HG03571 (cell line): ENCODE results near the gene TP53I3.
A peak's percentile ranks its signal among the peaks of the same experiment; 100 is the strongest.
"Not testable (repeated sequence)": the region's sequence is repeated elsewhere in the genome, so short reads cannot be mapped to it uniquely, and the experiment has no call there.

Experiments used
- ATAC-seq: cut with Tn5 transposase; IDR thresholded peaks from one replicate; pipeline ENCODE4 v1.9.1; 2021; ENCODE audit not compliant: unreplicated experiment

The TP53I3 gene

GRCh38 chr2:24054366-24055010 is 30.1 kb downstream of the TP53I3 start:
- ATAC-seq: no peak

- ATAC-seq: no peak
These were observed 31.7 kb downstream of the TP53I3 start for GRCh38 chr2:24052951-24053350.

- ATAC-seq: no peak
These were observed 32.8 kb downstream of the TP53I3 start for GRCh38 chr2:24051833-24052232.

GRCh38 chr2:24050041-24050979 is 34.3 kb downstream of the TP53I3 start:
- ATAC-seq: no peak

GRCh38 chr2:24049485-24050021 is 35.1 kb downstream of the TP53I3 start, which contains the start of gene FKBP1B:
Gene FKBP1B, plus strand, starts transcription at chr2:24049741. Its CDS starts 109 bp downstream, at chr2:24049850.
- no peak for ATAC-seq

- ATAC-seq: no peak
These were observed 35.7 kb downstream of the TP53I3 start for GRCh38 chr2:24048769-24049484.

- no peak for ATAC-seq
These were observed 37.0 kb downstream of the TP53I3 start for GRCh38 chr2:24047703-24048033.

- peak; percentile 99 for ATAC-seq
These were observed 37.5 kb downstream of the TP53I3 start, which contains the start of gene WDCP for GRCh38 chr2:24046930-24047702. Gene WDCP, minus strand, starts transcription at chr2:24047391. Its CDS starts 7,897 bp downstream, at chr2:24039494.

- no peak for ATAC-seq
These were observed 38.1 kb downstream of the TP53I3 start for GRCh38 chr2:24046599-24046929.

- no peak for ATAC-seq
These were observed 38.8 kb downstream of the TP53I3 start for GRCh38 chr2:24045511-24046508.

GRCh38 chr2:24043133-24043532 is 41.5 kb downstream of the TP53I3 start:
- not testable (repeated sequence) for ATAC-seq

GRCh38 chr2:24040511-24040910 is 44.1 kb downstream of the TP53I3 start:
- ATAC-seq: no peak

GRCh38 chr2:24038786-24039499 is 45.7 kb downstream of the TP53I3 start:
- no peak for ATAC-seq
